ENCODE results near the gene PXK.

DNA sequence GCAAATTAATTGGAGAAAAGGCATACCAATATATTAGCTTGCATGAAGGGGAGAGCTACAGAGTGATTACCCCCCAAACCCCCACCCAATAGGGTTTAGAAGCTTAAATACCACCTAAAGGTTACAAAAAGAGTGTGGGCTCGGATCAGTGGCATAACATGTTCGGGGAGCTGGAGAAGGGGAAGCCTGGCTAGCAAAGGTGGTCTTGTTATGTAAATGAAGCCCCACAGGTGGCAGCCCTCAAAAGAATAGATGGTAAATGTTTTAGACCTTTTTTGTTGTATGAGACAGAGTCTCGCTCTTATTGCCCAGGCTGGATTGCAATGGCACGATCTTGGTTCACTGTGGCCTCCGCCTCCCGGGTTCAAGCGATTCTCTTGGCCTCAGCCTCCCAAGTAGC, 10.9 kb upstream of the PXK start:
- TF ChIP-seq NRF1 (conservative IDR thresholded peaks at IDR 0.05; ENCODE audit: low read depth, low read length) (no peak), SMAD1 (IDR thresholded peaks at IDR 0.05; ENCODE audit: low read depth, partially characterized antibody) (no peak), HDAC2 (IDR thresholded peaks at IDR 0.05) (no peak), EZH2 (IDR thresholded peaks at IDR 0.05; ENCODE audit: borderline replicate concordance, control insufficient read depth, low read depth, low read length) (no peak), BRCA1 (IDR thresholded peaks at IDR 0.05; ENCODE audit: low read depth, low read length) (no peak), SIN3A (IDR thresholded peaks at IDR 0.05; ENCODE audit: low read depth, low read length) (no peak), JUND (IDR thresholded peaks at IDR 0.05; ENCODE audit: low read depth, low read length) (no peak), KDM1A (IDR thresholded peaks at IDR 0.05; ENCODE audit: borderline replicate concordance) (no peak)
- TF ChIP-seq, protein P1, sequence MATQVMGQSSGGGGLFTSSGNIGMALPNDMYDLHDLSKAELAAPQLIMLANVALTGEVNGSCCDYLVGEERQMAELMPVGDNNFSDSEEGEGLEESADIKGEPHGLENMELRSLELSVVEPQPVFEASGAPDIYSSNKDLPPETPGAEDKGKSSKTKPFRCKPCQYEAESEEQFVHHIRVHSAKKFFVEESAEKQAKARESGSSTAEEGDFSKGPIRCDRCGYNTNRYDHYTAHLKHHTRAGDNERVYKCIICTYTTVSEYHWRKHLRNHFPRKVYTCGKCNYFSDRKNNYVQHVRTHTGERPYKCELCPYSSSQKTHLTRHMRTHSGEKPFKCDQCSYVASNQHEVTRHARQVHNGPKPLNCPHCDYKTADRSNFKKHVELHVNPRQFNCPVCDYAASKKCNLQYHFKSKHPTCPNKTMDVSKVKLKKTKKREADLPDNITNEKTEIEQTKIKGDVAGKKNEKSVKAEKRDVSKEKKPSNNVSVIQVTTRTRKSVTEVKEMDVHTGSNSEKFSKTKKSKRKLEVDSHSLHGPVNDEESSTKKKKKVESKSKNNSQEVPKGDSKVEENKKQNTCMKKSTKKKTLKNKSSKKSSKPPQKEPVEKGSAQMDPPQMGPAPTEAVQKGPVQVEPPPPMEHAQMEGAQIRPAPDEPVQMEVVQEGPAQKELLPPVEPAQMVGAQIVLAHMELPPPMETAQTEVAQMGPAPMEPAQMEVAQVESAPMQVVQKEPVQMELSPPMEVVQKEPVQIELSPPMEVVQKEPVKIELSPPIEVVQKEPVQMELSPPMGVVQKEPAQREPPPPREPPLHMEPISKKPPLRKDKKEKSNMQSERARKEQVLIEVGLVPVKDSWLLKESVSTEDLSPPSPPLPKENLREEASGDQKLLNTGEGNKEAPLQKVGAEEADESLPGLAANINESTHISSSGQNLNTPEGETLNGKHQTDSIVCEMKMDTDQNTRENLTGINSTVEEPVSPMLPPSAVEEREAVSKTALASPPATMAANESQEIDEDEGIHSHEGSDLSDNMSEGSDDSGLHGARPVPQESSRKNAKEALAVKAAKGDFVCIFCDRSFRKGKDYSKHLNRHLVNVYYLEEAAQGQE (IDR thresholded peaks at IDR 0.05; ENCODE audit: low read depth, low read length) = no peak
